HEK293 (cell line): Measurements from ENCODE around the gene GTF2A1.
A peak's percentile ranks its signal among the peaks of the same experiment; 100 is the strongest.
"Not testable (repeated sequence)": the region's sequence is repeated elsewhere in the genome, so short reads cannot be mapped to it uniquely, and the experiment has no call there.

ENCODE experiments used
- CTCF ChIA-PET: fragments of 350-600 bp; formaldehyde crosslinking; extraction: SDS; loops from one replicate; lab custom pipeline; 2021; ENCODE audit warnings: antibody characterized with exemption; lab: Yijun Ruan, JAX
- POLR2A ChIA-PET: fragments of 300-600 bp; formaldehyde crosslinking; extraction: SDS; loops from one replicate; lab custom pipeline; 2020; ENCODE audit warnings: antibody characterized with exemption, inconsistent platforms; lab: Yijun Ruan, JAX
- H3K27ac ChIP-seq: fragments of 200-500 bp; sonication (Bioruptor generic); 2 replicates; pipeline ENCODE4 v1.5.1; 2014; ENCODE audit warnings: low read depth, low read length, control low read depth, inconsistent platforms; ENCODE audit errors: extremely low read depth
- H3K36me3 ChIP-seq, 2 experiments: fragments of 200-500 bp in 1 of 2; sonication (Bioruptor generic) in 1 of 2; 1 replicate in 1 of 2; 2 replicates in 1 of 2; pipeline ENCODE4 v1.5.1; 2014 to 2017; ENCODE audit warnings: inconsistent platforms in 2 of 2, low read length in 2 of 2; ENCODE audit not compliant: control insufficient read depth in 2 of 2, insufficient read depth in 1 of 2
- H3K4me1 ChIP-seq: fragments of 200-500 bp; sonication (Bioruptor generic); 2 replicates; pipeline ENCODE4 v1.5.1; 2014; ENCODE audit warnings: mild to moderate bottlenecking, low read length, inconsistent platforms; ENCODE audit not compliant: control insufficient read depth, insufficient read depth
- H3K4me3 ChIP-seq: 2 replicates; pipeline ENCODE4 v1.5.1; 2011; ENCODE audit warnings: low read depth, mild to moderate bottlenecking, control low read depth, low read length, moderate library complexity
- H3K9me3 ChIP-seq: fragments of 200-500 bp; sonication (Bioruptor generic); 2 replicates; pipeline ENCODE4 v1.5.1; 2014; ENCODE audit warnings: low read depth, low read length, inconsistent platforms; ENCODE audit not compliant: control insufficient read depth, insufficient read depth
- EGR2 ChIP-seq: fragments of 450-650 bp; formaldehyde crosslinking; IDR thresholded peaks from 2 replicates; pipeline ENCODE4 v1.5.1; 2016; ENCODE audit warnings: low read depth, missing biosample characterization, missing genetic modification characterization
- GFI1B ChIP-seq: fragments of 450-650 bp; formaldehyde crosslinking; IDR thresholded peaks from 2 replicates; pipeline ENCODE4 v1.5.1; 2016; ENCODE audit warnings: missing biosample characterization, missing genetic modification characterization
- KLF8 ChIP-seq: fragments of 450-650 bp; formaldehyde crosslinking; IDR thresholded peaks from 2 replicates; pipeline ENCODE4 v1.5.1; 2016; ENCODE audit warnings: missing biosample characterization, missing genetic modification characterization
- KLF9 ChIP-seq: fragments of 450-650 bp; formaldehyde crosslinking; IDR thresholded peaks from 2 replicates; pipeline ENCODE4 v1.5.1; 2016; ENCODE audit warnings: missing biosample characterization, missing genetic modification characterization, low read depth
- SETDB1 ChIP-seq: IDR thresholded peaks from one replicate; pipeline ENCODE4 v1.6.1; 2017; ENCODE audit warnings: mild to moderate bottlenecking, low read length, moderate library complexity, mixed read lengths; ENCODE audit not compliant: insufficient read length
- ZNF112 ChIP-seq: fragments of 450-650 bp; formaldehyde crosslinking; IDR thresholded peaks from 2 replicates; pipeline ENCODE4 v1.5.0; 2017; ENCODE audit warnings: missing biosample characterization, missing genetic modification characterization
- ZNF146 ChIP-seq: fragments of 450-650 bp; formaldehyde crosslinking; IDR thresholded peaks from 2 replicates; pipeline ENCODE4 v1.5.1; 2016; ENCODE audit warnings: missing biosample characterization, missing genetic modification characterization
- ZNF16 ChIP-seq: fragments of 450-650 bp; formaldehyde crosslinking; IDR thresholded peaks from 2 replicates; pipeline ENCODE4 v1.5.1; 2016; ENCODE audit warnings: low read depth, missing biosample characterization, missing genetic modification characterization
- ZNF174 ChIP-seq: fragments of 450-650 bp; formaldehyde crosslinking; IDR thresholded peaks from 2 replicates; pipeline ENCODE4 v1.5.0; 2017; ENCODE audit warnings: missing biosample characterization, mild to moderate bottlenecking, missing genetic modification characterization
- ZNF19 ChIP-seq: fragments of 450-650 bp; formaldehyde crosslinking; IDR thresholded peaks from 2 replicates; pipeline ENCODE4; 2016; ENCODE audit warnings: missing biosample characterization, missing genetic modification characterization, low read depth
- ZNF2 ChIP-seq: fragments of 450-650 bp; formaldehyde crosslinking; IDR thresholded peaks from 2 replicates; pipeline ENCODE4 v1.5.1; 2016; ENCODE audit warnings: missing biosample characterization, missing genetic modification characterization
- ZNF214 ChIP-seq: fragments of 450-650 bp; formaldehyde crosslinking; IDR thresholded peaks from 2 replicates; pipeline ENCODE4 v1.5.1; 2017; ENCODE audit warnings: missing biosample characterization, mild to moderate bottlenecking, missing genetic modification characterization, borderline replicate concordance
- ZNF248 ChIP-seq: fragments of 450-650 bp; formaldehyde crosslinking; IDR thresholded peaks from 2 replicates; pipeline ENCODE4 v1.5.1; 2017; ENCODE audit warnings: missing biosample characterization, missing genetic modification characterization
- ZNF311 ChIP-seq: fragments of 450-650 bp; formaldehyde crosslinking; IDR thresholded peaks from 2 replicates; pipeline ENCODE4 v1.5.1; 2017; ENCODE audit warnings: missing biosample characterization, missing genetic modification characterization, borderline replicate concordance
- ZNF354C ChIP-seq: fragments of 450-650 bp; formaldehyde crosslinking; IDR thresholded peaks from 2 replicates; pipeline ENCODE4 v1.5.1; 2016; ENCODE audit warnings: missing biosample characterization, missing genetic modification characterization, low read depth, borderline replicate concordance
- ZNF488 ChIP-seq: fragments of 450-650 bp; formaldehyde crosslinking; IDR thresholded peaks from 2 replicates; pipeline ENCODE4 v1.5.1; 2016; ENCODE audit warnings: missing biosample characterization, missing genetic modification characterization
- ZNF529 ChIP-seq: fragments of 450-650 bp; formaldehyde crosslinking; IDR thresholded peaks from 2 replicates; pipeline ENCODE4 v1.5.1; 2017; ENCODE audit warnings: missing genetic modification characterization, missing biosample characterization; ENCODE audit not compliant: insufficient replicate concordance
- ZNF560 ChIP-seq: fragments of 450-650 bp; formaldehyde crosslinking; IDR thresholded peaks from 2 replicates; pipeline ENCODE4 v1.5.1; 2017; ENCODE audit warnings: missing biosample characterization, missing genetic modification characterization, borderline replicate concordance
- ZNF747 ChIP-seq: fragments of 450-650 bp; formaldehyde crosslinking; IDR thresholded peaks from 2 replicates; pipeline ENCODE4 v1.5.1; 2016; ENCODE audit warnings: missing biosample characterization, missing genetic modification characterization
- ZNF843 ChIP-seq: fragments of 450-650 bp; formaldehyde crosslinking; IDR thresholded peaks from 2 replicates; pipeline ENCODE4 v1.5.1; 2016; ENCODE audit warnings: missing biosample characterization, missing genetic modification characterization

The GTF2A1 gene

DNA sequence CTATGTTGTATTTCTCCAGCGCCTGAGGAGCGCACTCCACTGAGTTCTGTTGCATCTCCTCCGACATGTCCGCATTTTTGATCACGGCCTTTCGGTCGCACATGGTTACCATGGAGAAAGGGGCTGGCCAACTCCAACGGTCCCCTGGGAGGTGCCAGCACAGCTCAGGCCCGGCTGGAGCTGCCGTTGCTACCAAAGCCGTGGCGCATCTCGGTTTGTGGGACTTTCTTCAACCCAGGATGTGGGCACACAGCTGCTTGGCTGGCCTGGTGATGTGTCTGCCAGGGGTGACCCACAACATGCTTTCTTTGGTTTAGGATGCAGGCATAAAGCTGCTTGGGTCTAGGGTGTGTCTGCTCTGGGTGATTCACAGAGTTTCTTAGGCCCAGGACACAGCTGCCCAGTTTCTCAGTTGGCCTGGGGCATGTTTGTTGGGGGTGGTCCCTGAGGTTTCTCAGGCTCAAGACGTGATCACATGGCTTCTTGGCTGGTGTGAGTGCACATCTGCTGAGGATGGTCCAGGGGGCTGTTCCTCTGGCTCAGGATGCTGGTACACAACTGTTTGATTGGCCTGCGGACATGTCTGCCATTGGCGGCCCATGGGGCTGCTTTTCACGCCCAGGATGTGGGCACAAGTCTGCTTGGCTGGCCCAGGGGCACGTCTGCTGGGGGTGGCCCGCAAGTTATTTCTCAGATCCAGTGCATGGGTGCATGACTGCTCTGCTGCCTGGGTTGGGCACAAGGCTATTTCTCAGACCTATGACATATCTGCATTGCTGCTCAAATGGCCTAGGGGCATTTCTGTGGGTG is 25.9 kb upstream of the GTF2A1 start:
- Histone ChIP-seq H3K9me3 (no peaks in the 10 kb centered on the region), H3K4me1 (no peaks in the 10 kb centered on the region), H3K36me3 (no peaks in the 10 kb centered on the region), H3K27ac (no peak overlapping the region), H3K4me3 (no peak overlapping the region)
- ChIA-PET CTCF (interaction anchor here (0.9 kb wide), 1 partner anchor 206 kb away, joined by 3 read pairs; no protein-coding TSS in a partner anchor), POLR2A (interaction anchor here (1.3 kb wide), 1 partner anchor 25 kb away, joined by 3 read pairs; the partner anchor contains the start of gene GTF2A1)
- TF ChIP-seq ZNF112 (tag by site-specific recombination) (no peak), ZNF311 (no peak), ZNF248 (tag by site-specific recombination) (no peak), ZNF19 (tag by site-specific recombination) (no peak), ZNF174 (no peak), EGR2 (no peak), ZNF214 (tag by site-specific recombination) (no peak), ZNF16 (tag by site-specific recombination) (no peak), ZNF747 (tag by site-specific recombination) (no peak), ZNF560 (tag by site-specific recombination) (no peak), ZNF354C (tag by site-specific recombination) (no peak)

DNA sequence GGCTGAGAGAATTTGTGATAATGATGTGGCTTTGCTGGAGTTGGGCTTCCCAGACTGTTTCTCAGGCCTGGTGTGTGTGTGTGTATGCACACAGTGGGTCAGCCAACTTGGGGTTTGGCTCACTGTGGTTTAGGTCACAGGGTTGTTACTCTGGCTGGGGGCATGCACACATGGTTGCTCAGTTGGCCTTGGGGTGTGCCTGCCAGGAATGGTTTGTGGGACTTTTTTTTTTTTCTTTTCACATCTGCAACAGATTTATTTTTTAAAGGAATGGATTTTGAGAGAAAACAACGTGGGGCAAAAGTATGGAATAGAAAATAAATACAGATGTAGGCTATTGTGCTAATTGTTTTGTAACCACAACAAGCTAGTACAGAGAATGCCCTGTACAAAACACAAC is 25.0 kb upstream of the GTF2A1 start:
- no peaks in the 10 kb centered on the region for H3K36me3 ChIP-seq
- H3K4me1 ChIP-seq: no peaks in the 10 kb centered on the region
- H3K4me3 ChIP-seq: no peak overlapping the region
- POLR2A ChIA-PET: no interaction called here
- CTCF ChIA-PET: no interaction called here
- no peak overlapping the region for H3K27ac ChIP-seq
- H3K9me3 ChIP-seq: no peaks in the 10 kb centered on the region
- TF ChIP-seq KLF8 (tag by site-specific recombination): no peak
- TF ChIP-seq ZNF843 (tag by site-specific recombination): no peak
- TF ChIP-seq, all 188 proteins: peak for 0

GRCh38 chr14:81244431-81244830 is 23.7 kb upstream of the GTF2A1 start:
- CTCF ChIA-PET, H3K9me3 ChIP-seq, H3K4me3 ChIP-seq, H3K27ac ChIP-seq, H3K4me1 ChIP-seq, H3K36me3 ChIP-seq, POLR2A ChIA-PET: not testable (repeated sequence)

GRCh38 chr14:81243499-81243898 is 22.7 kb upstream of the GTF2A1 start:
- no peak for TF ChIP-seq KLF8 (tag by site-specific recombination)
- no peak for TF ChIP-seq ZNF529 (tag by site-specific recombination)
- TF ChIP-seq ZNF2 (tag by site-specific recombination): no peak
- no peak for TF ChIP-seq GFI1B
- peak; percentile 14 for TF ChIP-seq SETDB1
- TF ChIP-seq KLF9 (tag by site-specific recombination): no peak
- TF ChIP-seq ZNF146 (tag by site-specific recombination): no peak
- no peak for TF ChIP-seq ZNF488 (tag by site-specific recombination)
- H3K27ac ChIP-seq: no peak overlapping the region
- H3K4me1 ChIP-seq: no peaks in the 10 kb centered on the region
- no peaks in the 10 kb centered on the region for H3K9me3 ChIP-seq
- H3K4me3 ChIP-seq: no peak overlapping the region
- ChIA-PET POLR2A (no interaction called here), CTCF (no interaction called here)
- H3K36me3 ChIP-seq: no peaks in the 10 kb centered on the region

DNA sequence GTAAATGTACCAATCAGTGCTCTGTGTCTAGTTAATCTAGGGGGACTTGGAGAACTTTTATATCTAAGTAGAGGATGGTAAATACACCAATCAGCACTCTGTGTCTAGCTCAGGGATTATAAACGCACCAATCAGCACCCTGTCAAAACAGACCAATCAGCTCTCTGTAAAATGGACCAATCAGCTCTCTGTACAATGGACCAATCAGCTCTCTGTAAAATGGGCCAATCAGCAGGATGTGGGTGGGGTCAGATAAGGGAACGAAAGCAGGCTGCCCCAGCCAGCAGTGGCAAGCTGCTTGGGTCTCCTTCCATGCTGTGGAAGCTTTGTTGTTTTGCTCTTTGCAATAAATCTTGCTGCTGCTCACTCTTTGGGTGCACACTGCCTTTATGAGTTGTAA is 16.1 kb upstream of the GTF2A1 start:
- H3K36me3 ChIP-seq, H3K9me3 ChIP-seq, H3K4me1 ChIP-seq, H3K4me3 ChIP-seq, CTCF ChIA-PET, H3K27ac ChIP-seq: not testable (repeated sequence)
- POLR2A ChIA-PET: interaction anchor here (1.5 kb wide), 1 partner anchor 16 kb away, joined by 4 read pairs; the partner anchor contains the start of gene GTF2A1
